GM12801 (cell line): ENCODE measurements around the gene MEIS1.

ENCODE experiments used
- TF ChIP-seq, protein P1 (sequence below): IDR thresholded peaks from one replicate; pipeline ENCODE4 v1.5.1; 2011; ENCODE audit warnings: control low read depth; ENCODE audit not compliant: insufficient read length; ENCODE audit errors: extremely low read depth

Gene MEIS1

DNA sequence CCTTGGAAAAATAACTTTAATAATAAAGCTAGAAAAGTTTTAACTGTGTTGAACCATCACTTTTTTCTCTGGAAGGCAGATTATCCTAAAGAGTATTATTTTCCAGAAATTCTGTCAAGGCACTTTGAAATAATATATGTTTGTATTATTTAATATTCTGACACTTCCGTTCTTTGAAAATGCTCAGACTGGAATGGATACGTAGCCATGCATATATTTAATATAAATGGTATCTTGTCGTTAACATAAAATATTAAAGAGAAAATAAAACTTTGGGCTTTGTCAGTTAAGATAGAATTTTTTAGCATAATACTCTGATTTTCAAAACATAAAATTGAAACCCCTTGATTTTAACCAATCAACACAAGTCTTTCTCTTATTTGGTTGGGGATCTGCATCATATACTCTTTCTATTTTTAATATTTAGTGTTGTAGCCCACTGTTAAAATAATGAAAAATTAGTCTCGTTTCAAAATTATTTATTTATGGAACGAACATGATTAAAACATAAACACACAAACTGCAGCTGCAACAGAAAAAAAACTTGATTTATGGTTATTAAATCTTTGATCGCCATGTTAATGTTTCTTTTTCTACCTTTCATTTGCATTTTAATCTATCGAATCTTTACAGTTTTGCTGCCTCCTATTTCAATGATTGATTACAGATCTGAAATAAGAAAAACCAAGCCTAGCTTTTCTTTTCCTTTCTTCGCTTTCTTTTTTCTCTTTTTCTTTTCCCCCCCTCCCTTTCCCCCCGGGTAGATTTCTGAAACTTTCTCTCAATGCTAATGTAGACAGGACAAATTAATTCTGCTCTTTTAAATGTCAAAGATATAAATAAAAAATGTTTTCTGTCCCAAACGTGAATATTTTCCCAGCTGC, 145.5 kb downstream of the MEIS1 start:
- TF ChIP-seq, protein P1, sequence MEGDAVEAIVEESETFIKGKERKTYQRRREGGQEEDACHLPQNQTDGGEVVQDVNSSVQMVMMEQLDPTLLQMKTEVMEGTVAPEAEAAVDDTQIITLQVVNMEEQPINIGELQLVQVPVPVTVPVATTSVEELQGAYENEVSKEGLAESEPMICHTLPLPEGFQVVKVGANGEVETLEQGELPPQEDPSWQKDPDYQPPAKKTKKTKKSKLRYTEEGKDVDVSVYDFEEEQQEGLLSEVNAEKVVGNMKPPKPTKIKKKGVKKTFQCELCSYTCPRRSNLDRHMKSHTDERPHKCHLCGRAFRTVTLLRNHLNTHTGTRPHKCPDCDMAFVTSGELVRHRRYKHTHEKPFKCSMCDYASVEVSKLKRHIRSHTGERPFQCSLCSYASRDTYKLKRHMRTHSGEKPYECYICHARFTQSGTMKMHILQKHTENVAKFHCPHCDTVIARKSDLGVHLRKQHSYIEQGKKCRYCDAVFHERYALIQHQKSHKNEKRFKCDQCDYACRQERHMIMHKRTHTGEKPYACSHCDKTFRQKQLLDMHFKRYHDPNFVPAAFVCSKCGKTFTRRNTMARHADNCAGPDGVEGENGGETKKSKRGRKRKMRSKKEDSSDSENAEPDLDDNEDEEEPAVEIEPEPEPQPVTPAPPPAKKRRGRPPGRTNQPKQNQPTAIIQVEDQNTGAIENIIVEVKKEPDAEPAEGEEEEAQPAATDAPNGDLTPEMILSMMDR: no peak

DNA sequence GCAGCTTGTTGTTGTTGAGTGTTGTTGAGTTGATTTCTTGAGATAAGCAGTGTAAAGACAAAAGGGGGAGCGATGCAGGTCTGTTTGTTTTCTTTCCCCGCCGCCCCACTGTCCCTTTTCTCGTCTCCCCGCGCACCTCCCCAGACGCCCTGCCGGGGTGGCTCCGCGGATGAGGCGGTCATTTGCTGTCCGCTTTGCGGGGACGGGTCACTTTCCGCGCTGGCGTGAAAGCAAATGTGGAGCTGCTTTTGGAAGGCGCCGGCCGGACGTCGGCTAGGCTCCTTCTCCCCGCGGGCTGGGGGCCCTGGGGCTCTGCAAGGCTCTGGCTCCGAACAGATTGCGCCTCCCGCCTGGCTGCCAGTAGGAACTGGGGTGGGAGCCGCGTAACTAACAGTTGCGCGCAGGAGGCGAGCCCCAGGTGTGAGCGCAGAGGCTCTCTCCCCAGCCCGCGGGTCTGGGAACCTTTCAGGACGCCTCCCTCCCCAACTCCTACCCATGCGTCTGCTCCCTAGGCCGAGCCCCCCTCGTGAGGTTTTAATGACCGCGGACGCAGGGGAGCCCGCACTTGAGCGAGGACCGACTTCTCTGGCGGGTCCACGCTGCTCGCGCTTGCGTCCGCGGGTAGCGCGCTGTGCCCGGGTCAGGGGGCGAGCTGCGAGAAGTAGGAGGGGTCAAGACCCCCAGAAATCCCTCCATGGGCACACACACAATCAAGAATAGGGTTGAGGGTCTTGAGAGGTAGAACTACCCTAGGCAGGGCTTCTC, 146.6 kb downstream of the MEIS1 start:
- TF ChIP-seq, protein P1: no peak

DNA sequence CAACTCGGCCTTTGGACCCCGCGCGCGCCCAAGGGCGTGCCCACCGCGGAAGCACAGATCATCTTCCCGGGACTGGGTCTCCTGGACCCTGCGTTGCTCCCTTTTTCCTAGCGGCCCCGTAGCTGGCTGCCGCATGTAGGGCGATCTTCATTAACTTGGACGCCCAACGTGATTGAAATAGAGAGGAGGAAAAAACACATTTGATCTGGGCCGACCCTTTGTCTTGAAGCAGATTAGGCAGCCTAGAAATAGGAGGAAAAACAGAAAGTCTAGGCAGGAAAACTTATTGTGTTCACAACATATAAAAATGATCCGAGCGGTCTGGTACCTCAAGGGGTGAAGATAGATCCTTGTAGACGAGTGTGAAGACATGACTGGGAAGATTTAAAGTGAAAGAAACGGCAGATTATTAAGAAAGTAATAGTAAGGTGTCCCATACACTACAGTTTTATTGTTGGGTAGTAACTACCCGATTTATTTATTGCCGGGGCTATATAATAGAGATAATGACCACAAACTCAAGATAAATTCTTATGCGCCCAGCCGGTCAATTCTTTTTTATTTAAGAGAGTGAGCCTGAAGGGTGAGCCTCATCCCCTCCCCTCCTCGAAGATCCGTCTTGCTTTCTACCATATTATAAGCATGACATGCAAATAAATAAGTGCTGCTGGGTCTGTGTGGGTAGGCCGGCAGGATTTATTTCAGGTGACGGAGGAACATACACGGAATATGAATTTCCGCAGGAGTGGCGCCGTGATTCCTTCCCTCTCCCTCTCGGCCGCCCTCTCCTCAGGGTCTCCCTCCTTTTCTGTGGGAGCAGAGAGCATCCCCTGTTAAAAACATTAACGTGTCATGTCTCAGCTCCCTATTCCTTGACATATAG, 147.4 kb downstream of the MEIS1 start:
- TF ChIP-seq, protein P1: no peak

DNA sequence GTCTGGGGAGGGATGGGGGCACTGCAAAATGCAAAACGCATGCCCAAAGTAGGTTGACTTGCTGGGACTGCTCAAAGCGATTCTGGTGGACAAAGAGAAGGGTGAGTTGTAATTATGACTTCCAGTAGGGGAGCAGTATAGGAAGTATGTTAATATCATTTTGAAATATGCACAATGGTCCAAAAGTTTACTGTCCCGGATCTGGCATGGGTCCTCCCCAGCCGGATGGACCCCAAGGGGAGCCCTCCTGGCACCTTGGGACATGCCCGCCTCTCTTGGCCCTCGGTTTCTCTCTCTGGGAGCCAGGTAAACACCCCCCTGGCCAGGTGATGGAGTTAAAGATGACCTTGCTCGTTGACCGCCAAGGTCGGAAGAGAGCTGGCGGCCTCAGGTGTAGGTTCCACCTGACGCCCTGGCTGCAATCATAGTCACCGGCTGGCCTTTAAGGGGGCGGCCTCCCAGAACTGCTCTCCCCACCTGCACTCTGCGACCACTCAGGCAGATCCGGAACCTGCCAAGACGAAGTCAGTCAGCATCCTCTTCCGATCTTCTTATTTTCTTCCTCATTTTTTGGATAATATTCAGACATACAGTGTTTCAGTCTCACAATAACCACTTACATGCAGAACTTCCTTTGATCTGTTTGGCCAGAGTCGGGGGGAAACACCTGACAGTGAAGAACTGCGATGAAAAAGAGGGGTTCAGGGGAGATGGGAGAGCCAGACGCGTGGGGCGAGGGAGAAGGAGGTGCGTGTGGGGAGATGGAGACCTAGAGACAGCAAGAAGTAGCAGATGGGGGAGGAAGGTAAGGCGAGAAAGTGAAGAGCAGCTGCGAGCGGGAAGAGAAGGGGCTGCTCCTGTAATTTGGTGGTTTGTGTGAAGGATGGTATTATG, 148.3 kb downstream of the MEIS1 start:
- TF ChIP-seq, protein P1: no peak

DNA sequence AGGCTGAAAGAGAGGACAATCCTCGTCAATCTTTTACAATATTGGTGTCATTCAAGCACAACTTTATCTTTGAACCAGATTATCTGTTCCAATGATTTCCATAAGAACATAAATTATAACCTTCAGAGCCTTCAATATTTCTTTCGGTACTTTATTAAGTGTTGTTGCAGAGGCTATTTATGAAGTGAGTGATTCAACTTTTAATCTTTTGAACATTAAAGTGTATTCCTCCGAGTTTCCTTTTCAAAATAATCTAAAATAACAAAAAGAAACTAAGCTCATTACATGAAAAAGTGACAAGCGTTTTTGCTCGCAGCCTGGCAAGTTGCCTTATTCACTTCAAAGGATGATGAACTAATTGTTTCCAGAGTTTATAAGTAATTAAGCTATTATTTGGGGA, 149.0 kb downstream of the MEIS1 start:
- TF ChIP-seq, protein P1: no peak

DNA sequence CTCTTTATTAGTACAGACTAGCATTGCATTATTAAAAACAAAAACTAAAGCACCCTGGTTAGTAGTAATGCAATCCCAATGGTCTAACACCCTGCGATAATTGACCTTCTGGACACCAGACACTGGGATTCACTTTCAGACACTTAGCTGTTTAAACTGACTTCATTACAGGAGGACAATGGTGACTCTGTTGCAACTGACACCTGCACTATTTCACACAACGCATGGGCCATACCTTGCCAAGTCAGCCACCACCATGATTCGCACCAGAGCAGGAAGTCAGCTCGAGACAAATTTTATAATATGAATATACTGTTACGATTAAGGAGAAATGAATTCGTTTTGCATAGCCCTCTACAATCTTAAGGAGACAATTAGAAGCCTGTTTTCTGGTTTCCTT, 150.7 kb downstream of the MEIS1 start:
- TF ChIP-seq, protein P1: no peak
